GM23248 (cell line): Measurements from ENCODE around the gene CREBBP. TPM values are rescaled to one million over a fixed set of nuclear protein-coding genes. Genes with fewer than 3 reads are reported as not detected.

Experiments
- DNase-seq: peaks from one replicate; pipeline ENCODE4 v3.0.0-alpha.2; 2015
- H2AFZ ChIP-seq: fragments of 200-600 bp; sonication (generic); 2 replicates; pipeline ENCODE4 v1.6.1; 2016; ENCODE audit warnings: antibody characterized with exemption
- H3F3A ChIP-seq: fragments of 200-600 bp; sonication (generic); 2 replicates; pipeline ENCODE4 v1.6.1; 2016; ENCODE audit warnings: mild to moderate bottlenecking, antibody characterized with exemption, mixed run types; ENCODE audit not compliant: insufficient read depth
- H3K27ac ChIP-seq: fragments of 200-600 bp; sonication (generic); 2 replicates; pipeline ENCODE4 v1.5.1; 2016; ENCODE audit warnings: mild to moderate bottlenecking
- H3K27me3 ChIP-seq: fragments of 200-600 bp; sonication (generic); replicated peaks from 2 replicates; pipeline ENCODE4 v1.6.1; 2016; ENCODE audit warnings: mild to moderate bottlenecking; ENCODE audit not compliant: insufficient read depth
- H3K36me3 ChIP-seq: fragments of 200-600 bp; sonication (generic); 2 replicates; pipeline ENCODE4 v1.6.1; 2016; ENCODE audit warnings: low read depth, mild to moderate bottlenecking
- H3K4me1 ChIP-seq: fragments of 200-600 bp; sonication (generic); 2 replicates; pipeline ENCODE4 v1.6.1; 2016; ENCODE audit warnings: mild to moderate bottlenecking; ENCODE audit not compliant: insufficient read depth
- H3K4me2 ChIP-seq: fragments of 200-600 bp; sonication (generic); one replicate; pipeline ENCODE4 v1.6.1; 2016; ENCODE audit warnings: mild to moderate bottlenecking; ENCODE audit not compliant: unreplicated experiment
- H3K4me3 ChIP-seq: fragments of 200-600 bp; sonication (generic); 2 replicates; pipeline ENCODE4 v1.5.1; 2016; ENCODE audit warnings: mild to moderate bottlenecking
- H3K79me2 ChIP-seq: fragments of 200-600 bp; sonication (generic); 2 replicates; pipeline ENCODE4 v1.6.1; 2016; ENCODE audit warnings: mild to moderate bottlenecking; ENCODE audit not compliant: insufficient read depth
- H3K9ac ChIP-seq: fragments of 200-600 bp; sonication (generic); 2 replicates; pipeline ENCODE4 v1.6.1; 2016; ENCODE audit warnings: mild to moderate bottlenecking
- H3K9me2 ChIP-seq: fragments of 200-600 bp; sonication (generic); 2 replicates; pipeline ENCODE4 v1.6.1; 2016; ENCODE audit warnings: mixed run types, mild to moderate bottlenecking, moderate library complexity; ENCODE audit not compliant: insufficient read depth
- H3K9me3 ChIP-seq: fragments of 200-600 bp; sonication (generic); one replicate; pipeline ENCODE4 v1.6.1; 2017; ENCODE audit warnings: low read depth
- H4K20me1 ChIP-seq: fragments of 200-600 bp; sonication (generic); 2 replicates; pipeline ENCODE4 v1.6.0; 2016; ENCODE audit not compliant: insufficient read depth
- EZH2 ChIP-seq: fragments of 200-600 bp; sonication (generic); IDR thresholded peaks from 2 replicates; pipeline ENCODE4 v1.6.1; 2018; ENCODE audit warnings: antibody characterized with exemption, mild to moderate bottlenecking; ENCODE audit not compliant: insufficient read depth, poor library complexity, severe bottlenecking
- EZH2phosphoT487 ChIP-seq: fragments of 200-600 bp; sonication (generic); IDR thresholded peaks from 2 replicates; pipeline ENCODE4 v1.6.1; 2018; ENCODE audit warnings: antibody characterized with exemption, moderate library complexity, mild to moderate bottlenecking, low read depth; ENCODE audit not compliant: insufficient read depth
- WGBS, 2 experiments: methylation state at CpG; one replicate each; pipeline ENCODE4 v1.1.6; 2015 to 2017; ENCODE audit warnings: low lambda C conversion rate in 2 of 2, low coverage in 1 of 2; ENCODE audit errors: missing lambda C conversion rate in 2 of 2; 5-methylcytosine and 5-hydroxymethylcytosine counted together
- in situ Hi-C: fragments of 300-500 bp; cut with MboI; formaldehyde crosslinking; loops from 2 replicates; pipeline ENCODE4 v1.15.0; 2020
- polyA plus RNA-seq: library from polyadenylated mRNA; unstranded; fragments of >200 nt; fragmentation: Nextera tagmentation; extraction: Ambion mirVana; gene quantifications from 2 replicates; pipeline ENCODE4 v1.2.1, GENCODE V29; 2016
- total RNA-seq: library from RNA; depleted of rRNA; stranded (reverse); fragments of >200 nt; shearing (Covaris generic); gene quantifications from 2 replicates; pipeline ENCODE4 v1.2.3, GENCODE V29; 2014

Gene CREBBP
- total and polyA plus RNA-seq, 2 experiments from 2014 or later: 11.7 to 11.9 TPM

DNA sequence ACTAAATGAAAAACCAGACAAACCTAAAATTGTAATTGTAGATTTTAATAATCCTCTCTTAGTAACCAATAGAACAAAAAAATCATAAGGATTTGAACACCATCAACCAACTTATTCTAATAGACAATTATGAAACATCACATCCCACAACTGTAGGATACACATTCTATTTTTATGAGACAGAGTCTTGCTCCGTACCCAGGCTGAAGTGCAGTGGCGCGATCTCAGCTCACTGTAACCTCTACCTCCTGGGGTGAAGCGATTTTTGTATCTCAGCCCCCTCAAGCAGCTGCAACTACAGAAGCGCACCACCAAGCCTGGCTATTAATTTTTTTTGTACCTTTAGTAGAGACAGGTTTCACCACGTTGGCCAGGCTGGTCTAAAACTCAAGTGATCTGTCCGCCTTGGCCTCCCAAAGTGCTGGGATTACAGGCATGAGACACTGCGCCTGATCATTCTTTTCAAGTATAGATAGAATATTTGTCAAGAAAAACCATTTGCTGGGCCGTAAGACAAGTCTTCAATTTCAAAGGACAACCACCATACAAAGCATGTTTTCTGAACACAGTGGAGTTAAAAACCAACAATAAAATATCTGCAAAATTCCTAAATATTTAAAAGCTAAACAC, 49.8 kb downstream of the CREBBP start:
- Histone ChIP-seq H3K4me3 (no peak overlapping the region), H3K9ac (no peak overlapping the region), H3K27ac (no peak overlapping the region), H2AFZ (no peak overlapping the region), H3K9me2 (no peaks in the 10 kb centered on the region), H4K20me1 (peaks cover 50% of the 10 kb centered on the region; the same call in 1 of the 2 replicates), H3K4me1 (peaks cover 4% of the 10 kb centered on the region; the same call in 1 of the 2 replicates), H3K27me3 (no peaks in the 10 kb centered on the region), H3K79me2 (peaks cover 100% of the 10 kb centered on the region), H3F3A (peaks cover 7% of the 10 kb centered on the region; the same call in 1 of the 2 replicates), H3K9me3 (no peaks in the 10 kb centered on the region), H3K36me3 (peaks cover 15% of the 10 kb centered on the region), H3K4me2 (no peak overlapping the region)
- DNase-seq: no peak
- TF ChIP-seq EZH2: no peak
- no peak for TF ChIP-seq EZH2phosphoT487
- 91 to 92% methylated on average over 9 of the region's 9 CpGs for WGBS, 2 experiments
- in situ Hi-C loops: no loop called here

DNA sequence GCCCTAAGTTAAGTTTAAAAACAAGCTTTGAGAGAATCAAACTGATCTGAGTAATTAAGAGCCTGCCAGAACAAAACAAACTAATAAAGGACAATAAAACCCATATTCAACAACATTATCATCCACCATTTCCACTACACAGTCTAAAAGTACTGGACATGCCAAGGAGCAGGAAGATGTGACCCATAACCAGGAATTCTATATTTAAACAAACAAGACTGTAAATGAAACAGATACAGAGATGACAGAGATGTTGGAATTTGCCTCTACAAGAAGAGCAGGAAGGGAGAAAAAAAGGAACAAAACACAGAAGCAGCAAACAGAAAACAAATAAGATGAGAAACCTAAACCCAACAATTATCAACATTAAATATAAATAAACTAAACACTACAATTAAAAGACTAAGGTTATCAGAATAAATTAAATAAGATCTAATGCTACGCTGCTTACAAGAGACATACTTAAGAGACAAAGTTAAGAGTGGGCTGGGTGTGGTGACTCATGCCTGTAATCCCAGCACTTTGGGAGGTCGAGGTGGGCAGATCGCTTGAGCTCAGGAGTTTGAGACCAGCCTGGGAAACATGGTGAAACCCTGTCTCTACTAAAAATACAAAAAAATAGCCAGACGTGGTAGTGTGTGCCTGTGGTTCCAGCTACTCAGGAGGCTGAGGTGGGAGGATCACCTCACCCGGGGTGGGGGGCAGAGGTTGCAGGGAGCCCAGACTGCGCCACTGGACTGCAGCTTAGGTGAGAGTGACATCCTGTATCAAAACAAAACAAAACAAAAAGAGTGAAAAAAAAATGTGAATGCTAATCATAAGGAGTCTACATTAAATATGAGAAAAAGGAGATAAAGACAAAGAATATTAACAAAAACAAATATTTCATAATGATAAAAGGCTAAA, 50.6 kb downstream of the CREBBP start:
- no peak overlapping the region for H3K27ac ChIP-seq
- in situ Hi-C loops: no loop called here
- peaks cover 15% of the 10 kb centered on the region for H3K36me3 ChIP-seq
- H3K9me3 ChIP-seq: no peaks in the 10 kb centered on the region
- 89 to 91% methylated on average over 6 of the region's 6 CpGs for WGBS, 2 experiments
- H3K79me2 ChIP-seq: peaks cover 100% of the 10 kb centered on the region
- no peaks in the 10 kb centered on the region for H3K9me2 ChIP-seq
- H3K9ac ChIP-seq: no peak overlapping the region
- H3K4me1 ChIP-seq: peaks cover 13% of the 10 kb centered on the region
- TF ChIP-seq EZH2phosphoT487 (no peak), EZH2 (no peak)
- no peak overlapping the region for H3K4me2 ChIP-seq
- peaks cover 57% of the 10 kb centered on the region for H4K20me1 ChIP-seq
- H3F3A ChIP-seq: peaks cover 13% of the 10 kb centered on the region
- no peak overlapping the region for H2AFZ ChIP-seq
- no peak overlapping the region for H3K4me3 ChIP-seq
- DNase-seq: no peak
- H3K27me3 ChIP-seq: no peaks in the 10 kb centered on the region

- Histone ChIP-seq H3K9me3 (no peaks in the 10 kb centered on the region), H3K79me2 (peaks cover 100% of the 10 kb centered on the region), H3K4me3 (no peak overlapping the region), H3K9me2 (no peaks in the 10 kb centered on the region), H3K36me3 (peaks cover 5% of the 10 kb centered on the region; the same call in 1 of the 2 replicates), H3K4me1 (peaks cover 49% of the 10 kb centered on the region), H2AFZ (no peak overlapping the region), H3K27ac (no peak overlapping the region), H3K4me2 (no peak overlapping the region), H3F3A (peaks cover 30% of the 10 kb centered on the region), H4K20me1 (peaks cover 73% of the 10 kb centered on the region), H3K27me3 (no peaks in the 10 kb centered on the region), H3K9ac (no peak overlapping the region)
- in situ Hi-C loops: no loop called here
- no peak for TF ChIP-seq EZH2
- no peak for DNase-seq
- WGBS, 2 experiments: 92 to 93% methylated on average over 4 of the region's 4 CpGs
Observed at GRCh38 chr16:3825940-3826339, 54.6 kb downstream of the CREBBP start.

- peaks cover 30% of the 10 kb centered on the region for H3F3A ChIP-seq
- H3K27me3 ChIP-seq: no peaks in the 10 kb centered on the region
- H3K36me3 ChIP-seq: peaks cover 5% of the 10 kb centered on the region; the same call in 1 of the 2 replicates
- 0% methylated on average over 1 of the region's 1 CpG for WGBS, 2 experiments
- no peaks in the 10 kb centered on the region for H3K9me3 ChIP-seq
- no peak for TF ChIP-seq EZH2
- TF ChIP-seq EZH2phosphoT487: no peak
- no peak overlapping the region for H2AFZ ChIP-seq
- in situ Hi-C loops: no loop called here
- H3K27ac ChIP-seq: peak overlapping the region; percentile 47
- H3K4me1 ChIP-seq: peaks cover 54% of the 10 kb centered on the region
- no peak overlapping the region for H3K9ac ChIP-seq
- no peak overlapping the region for H3K4me3 ChIP-seq
- H3K79me2 ChIP-seq: peaks cover 100% of the 10 kb centered on the region
- peak; percentile 76 for DNase-seq
- H3K4me2 ChIP-seq: peak overlapping the region; percentile 32
- no peaks in the 10 kb centered on the region for H3K9me2 ChIP-seq
- peaks cover 81% of the 10 kb centered on the region for H4K20me1 ChIP-seq
Observed at GRCh38 chr16:3825103-3825502, 55.4 kb downstream of the CREBBP start.
